Ramos (cell line): Measurements from ENCODE around the gene DIP2C.
"Not testable (repeated sequence)": the region's sequence is repeated elsewhere in the genome, so short reads cannot be mapped to it uniquely, and the experiment has no call there.

Experiments used
- in situ Hi-C: fragments of 300-500 bp; cut with MboI; formaldehyde crosslinking; loops from one replicate; pipeline ENCODE4 v1.14.3; 2022; ENCODE audit warnings: low sequenced_read_pairs; ENCODE audit not compliant: unreplicated experiment

The DIP2C gene

GRCh38 chr10:478471-479245, 210.8 kb downstream of the DIP2C start:
- in situ Hi-C loops: no loop called here

- in situ Hi-C loops: no loop called here
These were observed 211.8 kb downstream of the DIP2C start for GRCh38 chr10:477620-478019.

GRCh38 chr10:476455-476780, 213.1 kb downstream of the DIP2C start:
- in situ Hi-C loops: no loop called here

GRCh38 chr10:475709-476454, 213.6 kb downstream of the DIP2C start:
- in situ Hi-C loops: no loop called here

- in situ Hi-C loops: no loop called here
These were observed 214.5 kb downstream of the DIP2C start for GRCh38 chr10:474946-475345.

GRCh38 chr10:474406-474805, 215.1 kb downstream of the DIP2C start:
- in situ Hi-C loops: no loop called here

- in situ Hi-C loops: no loop called here
These were observed 217.1 kb downstream of the DIP2C start for GRCh38 chr10:472241-472910.

- in situ Hi-C loops: no loop called here
These were observed 219.0 kb downstream of the DIP2C start for GRCh38 chr10:470339-471003.

- in situ Hi-C loops: no loop called here
These were observed 219.5 kb downstream of the DIP2C start for GRCh38 chr10:469947-470338.

- in situ Hi-C loops: no loop called here
These were observed 229.7 kb downstream of the DIP2C start for GRCh38 chr10:459743-460142.

GRCh38 chr10:458421-458851, 231.0 kb downstream of the DIP2C start:
- in situ Hi-C loops: no loop called here

GRCh38 chr10:456486-456885, 233.0 kb downstream of the DIP2C start:
- in situ Hi-C loops: no loop called here

- in situ Hi-C loops: no loop called here
These were observed 234.6 kb downstream of the DIP2C start for GRCh38 chr10:454860-455259.

- in situ Hi-C loops: no loop called here
These were observed 235.8 kb downstream of the DIP2C start for GRCh38 chr10:453647-454046.

- in situ Hi-C loops: no loop called here
These were observed 236.7 kb downstream of the DIP2C start for GRCh38 chr10:452512-453426.

GRCh38 chr10:451856-452255, 237.6 kb downstream of the DIP2C start:
- in situ Hi-C loops: no loop called here

- in situ Hi-C loops: no loop called here
These were observed 238.4 kb downstream of the DIP2C start for GRCh38 chr10:451021-451471.

- in situ Hi-C loops: no loop called here
These were observed 239.0 kb downstream of the DIP2C start for GRCh38 chr10:450463-450862.

GRCh38 chr10:449331-449730, 240.1 kb downstream of the DIP2C start:
- in situ Hi-C loops: not testable (repeated sequence)

- in situ Hi-C loops: no loop called here
These were observed 246.0 kb downstream of the DIP2C start for GRCh38 chr10:443459-443858.
